ENCODE measurements around the gene BMP5. TPM values are rescaled to one million over a fixed set of nuclear protein-coding genes. Genes with fewer than 3 reads are reported as not detected.

BMP5 gene
- total RNA-seq, 1 experiment from 2014 or later, result 17.7 TPM

DNA sequence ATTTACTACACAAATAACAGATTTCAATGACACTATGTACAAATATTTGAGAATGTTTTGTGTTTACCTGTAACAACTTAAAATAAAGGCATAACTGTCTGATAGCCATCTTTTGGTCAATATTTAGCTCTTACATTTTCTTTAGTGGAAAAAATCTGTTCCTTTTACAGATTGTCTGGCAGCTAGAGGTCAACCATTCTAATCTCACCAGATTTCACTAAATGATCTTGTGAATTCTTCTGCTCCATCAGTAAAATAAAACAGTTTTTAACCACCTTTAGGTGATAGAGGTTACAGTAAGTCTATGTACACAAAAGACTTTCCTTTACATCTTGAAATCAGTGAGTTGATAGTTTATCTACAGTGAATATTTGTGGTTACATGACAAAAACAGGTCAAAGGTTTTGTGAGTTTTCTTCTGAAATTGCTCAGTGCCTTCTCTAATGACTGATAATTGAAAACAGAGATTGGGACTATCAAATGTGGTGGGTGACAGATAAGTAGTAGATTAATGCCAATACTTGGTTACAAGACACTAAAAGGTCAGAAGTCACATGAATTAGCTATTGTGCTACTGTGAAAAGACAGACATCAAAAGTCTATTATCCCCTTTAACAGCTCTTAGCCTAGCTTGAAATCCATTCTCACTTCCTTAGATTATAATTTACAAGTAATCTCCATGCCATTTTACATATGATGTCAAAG, 47.4 kb downstream of the BMP5 start:
- no peak overlapping the region for H3K4me3 ChIP-seq (ENCODE audit: low read depth in 2 of 2, low read length in 2 of 2)
- in situ Hi-C loops (cut with HindIII; ENCODE audit: low pct_unique_long_range_greater_than_20kb, low sequenced_read_pairs) (no loop called here), intact Hi-C loops (cut with micrococcal nuclease; ENCODE audit: unreplicated experiment) (loop anchor here (5.0 to 10.0 kb wide), 2 partner anchors 39 to 117 kb away; no protein-coding TSS in a partner anchor)
- no peaks in the 10 kb centered on the region for H3K27me3 ChIP-seq (ENCODE audit: control insufficient read depth, insufficient read depth, low read length)
- CTCF ChIA-PET, result no interaction called here
- POLR2A ChIA-PET, result no interaction called here
- TF ChIP-seq SIN3A (IDR thresholded peaks at IDR 0.05; ENCODE audit: borderline replicate concordance, insufficient read depth, low read depth, low read length) (no peak), POLR2AphosphoS5 (IDR thresholded peaks at IDR 0.05; ENCODE audit: low read depth, low read length) (peak; percentile 56; the same call in 1 of the 2 replicates), TCF7L2 (IDR thresholded peaks at IDR 0.05; ENCODE audit: low read depth, low read length) (peak; percentile 98)
- TF ChIP-seq, protein P1, sequence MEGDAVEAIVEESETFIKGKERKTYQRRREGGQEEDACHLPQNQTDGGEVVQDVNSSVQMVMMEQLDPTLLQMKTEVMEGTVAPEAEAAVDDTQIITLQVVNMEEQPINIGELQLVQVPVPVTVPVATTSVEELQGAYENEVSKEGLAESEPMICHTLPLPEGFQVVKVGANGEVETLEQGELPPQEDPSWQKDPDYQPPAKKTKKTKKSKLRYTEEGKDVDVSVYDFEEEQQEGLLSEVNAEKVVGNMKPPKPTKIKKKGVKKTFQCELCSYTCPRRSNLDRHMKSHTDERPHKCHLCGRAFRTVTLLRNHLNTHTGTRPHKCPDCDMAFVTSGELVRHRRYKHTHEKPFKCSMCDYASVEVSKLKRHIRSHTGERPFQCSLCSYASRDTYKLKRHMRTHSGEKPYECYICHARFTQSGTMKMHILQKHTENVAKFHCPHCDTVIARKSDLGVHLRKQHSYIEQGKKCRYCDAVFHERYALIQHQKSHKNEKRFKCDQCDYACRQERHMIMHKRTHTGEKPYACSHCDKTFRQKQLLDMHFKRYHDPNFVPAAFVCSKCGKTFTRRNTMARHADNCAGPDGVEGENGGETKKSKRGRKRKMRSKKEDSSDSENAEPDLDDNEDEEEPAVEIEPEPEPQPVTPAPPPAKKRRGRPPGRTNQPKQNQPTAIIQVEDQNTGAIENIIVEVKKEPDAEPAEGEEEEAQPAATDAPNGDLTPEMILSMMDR (IDR thresholded peaks at IDR 0.05), result no peak
- TF ChIP-seq, protein P2, sequence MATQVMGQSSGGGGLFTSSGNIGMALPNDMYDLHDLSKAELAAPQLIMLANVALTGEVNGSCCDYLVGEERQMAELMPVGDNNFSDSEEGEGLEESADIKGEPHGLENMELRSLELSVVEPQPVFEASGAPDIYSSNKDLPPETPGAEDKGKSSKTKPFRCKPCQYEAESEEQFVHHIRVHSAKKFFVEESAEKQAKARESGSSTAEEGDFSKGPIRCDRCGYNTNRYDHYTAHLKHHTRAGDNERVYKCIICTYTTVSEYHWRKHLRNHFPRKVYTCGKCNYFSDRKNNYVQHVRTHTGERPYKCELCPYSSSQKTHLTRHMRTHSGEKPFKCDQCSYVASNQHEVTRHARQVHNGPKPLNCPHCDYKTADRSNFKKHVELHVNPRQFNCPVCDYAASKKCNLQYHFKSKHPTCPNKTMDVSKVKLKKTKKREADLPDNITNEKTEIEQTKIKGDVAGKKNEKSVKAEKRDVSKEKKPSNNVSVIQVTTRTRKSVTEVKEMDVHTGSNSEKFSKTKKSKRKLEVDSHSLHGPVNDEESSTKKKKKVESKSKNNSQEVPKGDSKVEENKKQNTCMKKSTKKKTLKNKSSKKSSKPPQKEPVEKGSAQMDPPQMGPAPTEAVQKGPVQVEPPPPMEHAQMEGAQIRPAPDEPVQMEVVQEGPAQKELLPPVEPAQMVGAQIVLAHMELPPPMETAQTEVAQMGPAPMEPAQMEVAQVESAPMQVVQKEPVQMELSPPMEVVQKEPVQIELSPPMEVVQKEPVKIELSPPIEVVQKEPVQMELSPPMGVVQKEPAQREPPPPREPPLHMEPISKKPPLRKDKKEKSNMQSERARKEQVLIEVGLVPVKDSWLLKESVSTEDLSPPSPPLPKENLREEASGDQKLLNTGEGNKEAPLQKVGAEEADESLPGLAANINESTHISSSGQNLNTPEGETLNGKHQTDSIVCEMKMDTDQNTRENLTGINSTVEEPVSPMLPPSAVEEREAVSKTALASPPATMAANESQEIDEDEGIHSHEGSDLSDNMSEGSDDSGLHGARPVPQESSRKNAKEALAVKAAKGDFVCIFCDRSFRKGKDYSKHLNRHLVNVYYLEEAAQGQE (IDR thresholded peaks at IDR 0.05; ENCODE audit: insufficient read depth in 1 of 2, low read depth in 2 of 2, low read length in 1 of 2), result no peak
- peak overlapping the region; percentile 90 for H3K27ac ChIP-seq (ENCODE audit: low read length)
- ATAC-seq, result peak; percentile 59
- H3K36me3 ChIP-seq (ENCODE audit: control insufficient read depth, insufficient read depth, low read length), result no peaks in the 10 kb centered on the region; the same call in 1 of the 2 replicates
- BruUV-seq (replicated peaks), result no TSS peak
- H3K4me1 ChIP-seq (ENCODE audit: control insufficient read depth, insufficient read depth, low read length), result peaks cover 87% of the 10 kb centered on the region
- DNase-seq (ENCODE audit: low read depth, low spot score), result no peak
- H3K9me3 ChIP-seq (ENCODE audit: control insufficient read depth, insufficient read depth, low read depth, low read length), result no peaks in the 10 kb centered on the region

DNA sequence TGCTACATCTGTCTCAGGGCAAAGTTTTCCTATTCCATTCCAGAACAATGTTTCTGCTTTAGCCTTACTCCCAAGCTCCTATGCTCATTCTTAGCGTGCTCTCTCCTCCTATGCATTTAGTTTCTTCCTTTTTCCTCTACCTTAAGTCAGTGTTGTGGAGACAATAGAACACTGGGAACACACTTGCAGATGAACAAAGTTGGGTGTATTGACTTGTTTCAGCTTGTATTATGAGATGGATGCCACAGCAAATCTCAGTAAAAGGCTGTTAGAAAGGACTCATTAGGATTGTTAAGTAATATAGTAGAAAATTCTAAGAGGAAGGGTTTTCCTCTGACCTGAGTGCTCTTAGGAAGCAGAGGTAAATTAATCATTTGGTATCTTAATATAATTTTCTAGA, 48.4 kb downstream of the BMP5 start:
- POLR2A ChIA-PET, result no interaction called here
- no peaks in the 10 kb centered on the region for H3K9me3 ChIP-seq (ENCODE audit: control insufficient read depth, insufficient read depth, low read depth, low read length)
- ATAC-seq (no peak), DNase-seq (ENCODE audit: low read depth, low spot score) (no peak)
- CTCF ChIA-PET, result no interaction called here
- no TSS peak for BruUV-seq (replicated peaks)
- in situ Hi-C loops (cut with HindIII; ENCODE audit: low pct_unique_long_range_greater_than_20kb, low sequenced_read_pairs), result no loop called here
- H3K36me3 ChIP-seq (ENCODE audit: control insufficient read depth, insufficient read depth, low read length), result no peaks in the 10 kb centered on the region; the same call in 1 of the 2 replicates
- TF ChIP-seq, protein P2 (IDR thresholded peaks at IDR 0.05; ENCODE audit: insufficient read depth in 1 of 2, low read depth in 2 of 2, low read length in 1 of 2), result no peak
- TF ChIP-seq SIN3A (IDR thresholded peaks at IDR 0.05; ENCODE audit: borderline replicate concordance, insufficient read depth, low read depth, low read length) (no peak), TCF7L2 (IDR thresholded peaks at IDR 0.05; ENCODE audit: low read depth, low read length) (no peak), POLR2AphosphoS5 (IDR thresholded peaks at IDR 0.05; ENCODE audit: low read depth, low read length) (no peak)
- TF ChIP-seq, protein P1 (IDR thresholded peaks at IDR 0.05), result no peak
- no peak overlapping the region for H3K4me3 ChIP-seq (ENCODE audit: low read depth in 2 of 2, low read length in 2 of 2)
- H3K27ac ChIP-seq (ENCODE audit: low read length), result peak overlapping the region; percentile 90
- intact Hi-C loops (cut with micrococcal nuclease; ENCODE audit: unreplicated experiment), result loop anchor here (5.0 to 10.0 kb wide), 2 partner anchors 40 to 118 kb away; no protein-coding TSS in a partner anchor
- peaks cover 82% of the 10 kb centered on the region for H3K4me1 ChIP-seq (ENCODE audit: control insufficient read depth, insufficient read depth, low read length)
- H3K27me3 ChIP-seq (ENCODE audit: control insufficient read depth, insufficient read depth, low read length), result no peaks in the 10 kb centered on the region
